ENCODE results near the gene RUSC1. TPM values are rescaled to one million over a fixed set of nuclear protein-coding genes. Genes with fewer than 3 reads are reported as not detected.

RUSC1 gene, protein sequence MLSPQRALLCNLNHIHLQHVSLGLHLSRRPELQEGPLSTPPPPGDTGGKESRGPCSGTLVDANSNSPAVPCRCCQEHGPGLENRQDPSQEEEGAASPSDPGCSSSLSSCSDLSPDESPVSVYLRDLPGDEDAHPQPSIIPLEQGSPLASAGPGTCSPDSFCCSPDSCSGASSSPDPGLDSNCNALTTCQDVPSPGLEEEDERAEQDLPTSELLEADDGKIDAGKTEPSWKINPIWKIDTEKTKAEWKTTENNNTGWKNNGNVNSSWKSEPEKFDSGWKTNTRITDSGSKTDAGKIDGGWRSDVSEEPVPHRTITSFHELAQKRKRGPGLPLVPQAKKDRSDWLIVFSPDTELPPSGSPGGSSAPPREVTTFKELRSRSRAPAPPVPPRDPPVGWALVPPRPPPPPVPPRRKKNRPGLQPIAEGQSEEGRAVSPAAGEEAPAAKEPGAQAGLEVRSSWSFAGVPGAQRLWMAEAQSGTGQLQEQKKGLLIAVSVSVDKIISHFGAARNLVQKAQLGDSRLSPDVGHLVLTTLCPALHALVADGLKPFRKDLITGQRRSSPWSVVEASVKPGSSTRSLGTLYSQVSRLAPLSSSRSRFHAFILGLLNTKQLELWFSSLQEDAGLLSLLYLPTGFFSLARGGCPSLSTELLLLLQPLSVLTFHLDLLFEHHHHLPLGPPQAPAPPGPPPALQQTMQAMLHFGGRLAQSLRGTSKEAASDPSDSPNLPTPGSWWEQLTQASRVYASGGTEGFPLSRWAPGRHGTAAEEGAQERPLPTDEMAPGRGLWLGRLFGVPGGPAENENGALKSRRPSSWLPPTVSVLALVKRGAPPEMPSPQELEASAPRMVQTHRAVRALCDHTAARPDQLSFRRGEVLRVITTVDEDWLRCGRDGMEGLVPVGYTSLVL
- 10 to 100 TPM; 33.7 to 42.2 (median 41.1) TPM for total RNA-seq

DNA sequence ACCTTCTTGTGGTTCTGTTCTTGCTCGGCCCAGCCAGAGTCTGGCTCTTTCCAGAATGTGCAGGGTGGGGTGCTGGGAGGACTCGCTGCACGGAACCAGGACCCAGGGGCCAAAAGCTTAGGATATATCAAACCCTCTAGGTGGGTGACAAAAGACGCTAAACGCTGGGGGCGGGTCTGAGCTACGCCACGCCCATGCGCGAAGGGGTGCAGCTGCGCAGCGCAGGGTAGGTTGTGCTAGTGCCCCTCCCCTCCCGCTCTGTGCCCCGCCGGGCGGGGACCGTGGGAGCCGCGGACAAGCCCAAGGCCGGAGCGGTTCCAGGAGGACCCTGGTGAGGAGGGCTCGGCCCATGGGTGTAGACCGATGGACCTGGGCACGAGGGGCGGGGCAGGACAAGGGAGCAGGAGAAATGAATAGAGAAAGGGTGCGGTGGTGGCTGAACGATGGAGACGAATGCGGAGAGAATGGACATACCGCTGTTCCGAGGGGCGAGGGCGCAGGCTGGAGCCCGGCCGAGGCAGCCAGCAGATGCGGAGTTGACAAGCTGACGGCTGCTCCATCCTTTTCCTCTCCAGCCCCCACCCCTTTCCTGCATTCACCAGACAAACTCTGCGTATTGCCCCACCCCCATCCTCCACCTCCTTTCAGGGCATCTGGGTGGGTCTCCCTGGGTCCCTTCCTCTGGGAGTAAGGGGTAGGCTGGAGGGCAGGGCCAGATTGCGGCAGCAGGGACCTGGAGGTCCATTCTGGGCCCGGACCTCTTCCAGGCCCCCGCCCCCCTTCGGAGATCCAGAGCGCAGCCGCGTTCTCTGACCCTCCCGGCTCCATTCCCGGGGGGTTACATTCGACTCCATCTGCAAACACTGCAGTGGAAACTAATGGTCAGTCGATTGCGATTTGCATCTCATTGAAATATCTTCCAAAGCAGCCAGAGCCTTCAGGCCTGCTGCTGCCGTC, at the start of gene RUSC1:
Gene RUSC1 (plus strand): TSS at position 234 of the 957 bp plus-strand sequence. CDS start 880 bp downstream, outside the sequence.
- peak; percentile 71 to 96 for DNase-seq (ENCODE audit: low spot score in 2 of 2)
- WGBS, 2 donors, result 10 to 16% methylated on average over 50 to 51 of the region's 51 CpGs
- no peak for TF ChIP-seq POLR2A (IDR thresholded peaks at IDR 0.05)
- TF ChIP-seq, protein P1, sequence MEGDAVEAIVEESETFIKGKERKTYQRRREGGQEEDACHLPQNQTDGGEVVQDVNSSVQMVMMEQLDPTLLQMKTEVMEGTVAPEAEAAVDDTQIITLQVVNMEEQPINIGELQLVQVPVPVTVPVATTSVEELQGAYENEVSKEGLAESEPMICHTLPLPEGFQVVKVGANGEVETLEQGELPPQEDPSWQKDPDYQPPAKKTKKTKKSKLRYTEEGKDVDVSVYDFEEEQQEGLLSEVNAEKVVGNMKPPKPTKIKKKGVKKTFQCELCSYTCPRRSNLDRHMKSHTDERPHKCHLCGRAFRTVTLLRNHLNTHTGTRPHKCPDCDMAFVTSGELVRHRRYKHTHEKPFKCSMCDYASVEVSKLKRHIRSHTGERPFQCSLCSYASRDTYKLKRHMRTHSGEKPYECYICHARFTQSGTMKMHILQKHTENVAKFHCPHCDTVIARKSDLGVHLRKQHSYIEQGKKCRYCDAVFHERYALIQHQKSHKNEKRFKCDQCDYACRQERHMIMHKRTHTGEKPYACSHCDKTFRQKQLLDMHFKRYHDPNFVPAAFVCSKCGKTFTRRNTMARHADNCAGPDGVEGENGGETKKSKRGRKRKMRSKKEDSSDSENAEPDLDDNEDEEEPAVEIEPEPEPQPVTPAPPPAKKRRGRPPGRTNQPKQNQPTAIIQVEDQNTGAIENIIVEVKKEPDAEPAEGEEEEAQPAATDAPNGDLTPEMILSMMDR (IDR thresholded peaks at IDR 0.05), result no peak
- intact Hi-C loops (cut with DNase I; ENCODE audit: low total_unique reads), result loop anchor here (5.0 kb wide), 2 partner anchors 44 to 69 kb away; partner anchors contain the start of gene HCN3
- H3K4me3 ChIP-seq (ENCODE audit: low read depth, poor library complexity, severe bottlenecking), result peak within 1 kb of the TSS; percentile 15

DNA sequence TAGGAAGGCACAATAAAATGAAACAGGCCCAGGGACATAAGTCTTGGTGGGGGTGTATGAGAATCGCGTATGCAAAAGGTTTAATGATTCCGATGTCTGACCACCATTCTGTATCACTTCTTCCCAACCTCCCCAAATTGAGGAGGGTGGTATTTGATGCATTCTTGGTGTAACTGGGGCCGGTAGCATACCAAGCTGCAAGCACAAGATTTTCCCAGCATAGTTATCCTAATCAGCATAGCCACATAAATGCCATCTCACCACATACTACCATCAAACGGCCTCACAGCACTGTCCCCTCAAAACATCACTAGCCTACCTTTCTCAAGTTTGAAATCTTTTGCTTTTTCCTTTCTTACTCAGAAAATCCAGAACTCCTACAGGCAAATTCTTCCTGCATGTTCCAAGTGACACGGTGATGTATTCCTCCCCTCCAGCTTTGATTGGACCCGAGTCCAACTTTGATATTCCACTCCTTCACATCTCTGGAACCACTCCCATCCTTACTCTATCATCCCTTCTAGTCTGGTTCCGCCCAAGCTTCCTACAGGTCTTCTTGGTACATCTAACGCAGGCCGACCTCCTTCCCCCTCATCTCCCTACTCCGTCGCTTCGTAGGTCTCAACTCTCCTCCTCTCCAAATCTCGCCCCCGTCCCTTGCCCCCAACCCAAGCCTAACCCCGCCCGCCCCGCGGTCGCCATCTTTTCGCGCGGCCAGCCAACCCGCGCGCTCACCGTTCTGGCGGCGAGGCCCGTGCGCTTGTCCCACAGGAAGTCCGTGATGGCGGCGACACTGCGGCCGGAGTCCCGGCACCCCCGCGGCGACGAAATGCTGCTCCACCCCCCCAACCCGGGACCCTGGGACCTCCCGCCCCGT, 48.0 kb upstream of the RUSC1 start:
- intact Hi-C loops (cut with DNase I; ENCODE audit: low total_unique reads), result no loop called here
- peak overlapping the region; percentile 66 for H3K4me3 ChIP-seq (ENCODE audit: low read depth, poor library complexity, severe bottlenecking)
- 4 to 5% methylated on average over 31 to 43 of the region's 44 CpGs for WGBS, 2 donors
- no peak for TF ChIP-seq POLR2A (IDR thresholded peaks at IDR 0.05)
- TF ChIP-seq, protein P1 (IDR thresholded peaks at IDR 0.05), result no peak
- no peak for DNase-seq (ENCODE audit: low spot score in 2 of 2)

DNA sequence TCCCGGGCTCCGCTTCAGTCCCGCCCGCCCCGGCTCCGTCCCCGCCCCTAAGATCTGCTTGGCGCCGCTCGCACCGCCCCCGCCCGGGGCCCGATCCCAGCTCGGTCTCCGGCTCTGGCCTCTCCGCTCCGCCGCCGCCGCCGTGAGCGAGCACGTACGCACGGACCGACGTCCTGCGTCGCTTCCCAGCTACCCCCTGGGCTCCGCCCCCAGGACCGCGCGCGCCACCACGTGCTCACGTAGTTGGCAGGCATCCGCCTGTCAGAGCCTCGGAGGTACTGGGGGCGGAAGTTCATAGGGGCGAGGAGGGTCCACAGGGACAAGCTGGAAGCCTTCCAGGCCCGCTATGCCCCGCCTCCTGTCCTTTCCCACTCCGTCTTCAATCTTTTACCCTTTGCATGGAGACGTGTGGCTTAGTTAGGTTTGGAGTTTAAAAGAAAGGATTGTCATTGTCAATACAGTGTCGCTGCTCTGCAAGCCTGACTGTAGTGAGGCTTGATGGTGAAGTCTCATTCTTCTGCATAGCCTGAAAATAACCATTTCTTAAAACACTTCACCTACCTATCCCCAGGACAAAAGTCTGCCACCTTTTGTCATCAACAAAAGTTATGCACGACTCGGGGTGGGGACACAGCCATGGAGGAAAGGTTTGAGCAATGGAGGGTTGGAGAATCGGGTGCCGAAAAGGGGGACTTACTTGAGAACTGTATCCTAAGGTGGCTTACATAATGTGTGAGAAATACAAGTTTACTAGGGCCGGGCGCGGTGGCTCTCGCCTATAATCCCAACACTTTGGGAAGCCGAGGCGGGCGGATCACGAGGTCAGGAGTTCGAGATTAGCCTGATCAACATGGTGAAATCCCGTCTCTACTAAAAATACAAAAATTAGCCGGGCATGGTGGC, 47.1 kb upstream of the RUSC1 start, which contains the start of gene CLK2:
Gene CLK2 (minus strand): TSS at position 162 of the 903 bp plus-strand sequence. CDS start 2,527 bp downstream, outside the sequence.
- peak; percentile 90 to 98 for DNase-seq (ENCODE audit: low spot score in 2 of 2)
- intact Hi-C loops (cut with DNase I; ENCODE audit: low total_unique reads), result no loop called here
- H3K4me3 ChIP-seq (ENCODE audit: low read depth, poor library complexity, severe bottlenecking), result peak within 1 kb of the TSS; percentile 66
- WGBS, 2 donors, result 17 to 18% methylated on average over 46 to 52 of the region's 61 CpGs
- peak in 1 of 2 donors; percentile 83 for TF ChIP-seq POLR2A (IDR thresholded peaks at IDR 0.05)
- TF ChIP-seq, protein P1 (IDR thresholded peaks at IDR 0.05), result no peak

DNA sequence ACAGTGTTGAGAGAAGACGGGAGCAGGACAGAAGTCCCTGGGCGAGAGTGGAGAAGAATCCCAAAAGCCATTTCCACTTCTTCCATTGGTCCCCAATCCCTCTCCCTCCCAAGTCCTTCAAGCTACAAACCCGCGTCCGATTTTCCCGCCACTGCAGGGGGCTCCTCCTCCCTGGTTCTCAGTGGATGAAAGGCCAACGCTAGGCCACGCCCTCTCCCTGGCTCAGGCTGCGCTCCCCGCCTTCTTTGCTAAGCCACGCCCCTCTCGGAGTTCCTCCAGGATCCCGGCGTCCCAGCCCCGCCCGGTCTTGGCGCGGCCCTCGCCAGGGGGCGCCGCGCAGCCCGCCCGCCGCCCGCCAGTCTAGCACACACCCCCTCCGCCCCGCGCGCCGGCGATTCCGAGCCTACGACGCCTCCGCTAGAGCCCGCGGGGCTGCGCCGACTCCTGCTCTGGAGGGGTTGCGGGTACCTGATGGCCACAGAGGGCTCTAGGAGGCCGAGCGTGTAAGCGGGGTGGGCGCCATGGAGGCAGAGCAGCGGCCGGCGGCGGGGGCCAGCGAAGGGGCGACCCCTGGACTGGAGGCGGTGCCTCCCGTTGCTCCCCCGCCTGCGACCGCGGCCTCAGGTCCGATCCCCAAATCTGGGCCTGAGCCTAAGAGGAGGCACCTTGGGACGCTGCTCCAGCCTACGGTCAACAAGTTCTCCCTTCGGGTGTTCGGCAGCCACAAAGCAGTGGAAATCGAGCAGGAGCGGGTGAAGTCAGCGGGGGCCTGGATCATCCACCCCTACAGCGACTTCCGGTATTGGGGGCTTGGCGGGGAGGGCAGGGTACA, 43.4 kb upstream of the RUSC1 start, which contains the start of gene HCN3:
Gene HCN3 (plus strand): TSS at position 394 of the 832 bp plus-strand sequence. CDS start 128 bp downstream, at position 522.
- peak; percentile 97 to 100 for DNase-seq (ENCODE audit: low spot score in 2 of 2)
- intact Hi-C loops (cut with DNase I; ENCODE audit: low total_unique reads), result loop anchor here (5.0 kb wide), 1 partner anchor 45 kb away; the partner anchor contains the start of gene RUSC1

More for the DNA sequence above, 43.4 kb upstream of the RUSC1 start, which contains the start of gene HCN3:
- TF ChIP-seq, protein P1 (IDR thresholded peaks at IDR 0.05), result no peak
- TF ChIP-seq POLR2A (IDR thresholded peaks at IDR 0.05), result no peak
- 1 to 2% methylated on average over 44 to 50 of the region's 68 CpGs for WGBS, 2 donors
- H3K4me3 ChIP-seq (ENCODE audit: low read depth, poor library complexity, severe bottlenecking), result peak within 1 kb of the TSS; percentile 57
